GM23338 (cell line): ENCODE data around the gene ZSCAN5C. TPM values are rescaled to one million over a fixed set of nuclear protein-coding genes. Genes with fewer than 3 reads are reported as not detected.

Experiments
- ATAC-seq: fragments of 200-7000 bp; cut with Tn5 transposase; 3 replicates; pipeline ENCODE4 v1.9.1; 2020
- DNase-seq: peaks from one replicate; pipeline ENCODE4 v3.0.0-alpha.2; 2015; ENCODE audit warnings: low spot score
- H2AFZ ChIP-seq: fragments of 200-600 bp; sonication (generic); 2 replicates; pipeline ENCODE4 v1.8.0; 2016; ENCODE audit warnings: antibody characterized with exemption, mild to moderate bottlenecking, moderate library complexity
- H3F3A ChIP-seq: fragments of 200-600 bp; sonication (generic); replicated peaks from 2 replicates; pipeline ENCODE4 v1.8.0; 2017; ENCODE audit warnings: antibody characterized with exemption, mixed run types, low read depth
- H3K27ac ChIP-seq: fragments of 200-600 bp; sonication (generic); 2 replicates; pipeline ENCODE4 v1.6.1; 2016; ENCODE audit warnings: low read depth
- H3K27me3 ChIP-seq: fragments of 200-600 bp; sonication (generic); 2 replicates; pipeline ENCODE4 v1.8.0; 2016; ENCODE audit warnings: mild to moderate bottlenecking, mixed run types, moderate library complexity; ENCODE audit not compliant: insufficient read depth
- H3K36me3 ChIP-seq: fragments of 200-600 bp; sonication (generic); 2 replicates; pipeline ENCODE4 v1.8.0; 2016; ENCODE audit warnings: mild to moderate bottlenecking; ENCODE audit not compliant: insufficient read depth
- H3K4me1 ChIP-seq: fragments of 200-600 bp; sonication (generic); 2 replicates; pipeline ENCODE4 v1.8.0; 2016; ENCODE audit warnings: mild to moderate bottlenecking, moderate library complexity; ENCODE audit not compliant: insufficient read depth
- H3K4me2 ChIP-seq: fragments of 200-600 bp; sonication (generic); 2 replicates; pipeline ENCODE4 v1.7.1; 2017; ENCODE audit warnings: mixed run types
- H3K4me3 ChIP-seq: fragments of 200-600 bp; sonication (generic); 2 replicates; pipeline ENCODE4 v1.6.1; 2016; ENCODE audit warnings: mixed run types
- H3K79me2 ChIP-seq: fragments of 200-600 bp; sonication (generic); replicated peaks from 2 replicates; pipeline ENCODE4 v1.8.0; 2017; ENCODE audit warnings: mild to moderate bottlenecking; ENCODE audit not compliant: insufficient read depth
- H3K9me2 ChIP-seq: fragments of 200-600 bp; sonication (generic); 2 replicates; pipeline ENCODE4 v1.8.0; 2017; ENCODE audit not compliant: insufficient read depth
- H4K20me1 ChIP-seq: fragments of 200-600 bp; sonication (generic); replicated peaks from 2 replicates; pipeline ENCODE4 v1.8.0; 2017; ENCODE audit warnings: mild to moderate bottlenecking; ENCODE audit not compliant: insufficient read depth
- H3K27ac Mint-ChIP-seq: 2 replicates; pipeline ENCODE4 v1.8.0; 2020; ENCODE audit warnings: inconsistent platforms, mild to moderate bottlenecking, moderate library complexity, mixed read lengths
- H3K27me3 Mint-ChIP-seq: 3 replicates; pipeline ENCODE4 v1.8.0; 2022; ENCODE audit warnings: low read depth, mild to moderate bottlenecking, moderate library complexity, mixed read lengths, inconsistent platforms; ENCODE audit not compliant: insufficient read depth, poor library complexity
- H3K36me3 Mint-ChIP-seq: 3 replicates; pipeline ENCODE4 v1.8.0; 2021; ENCODE audit warnings: low read depth, mild to moderate bottlenecking, inconsistent platforms, moderate library complexity, mixed read lengths
- H3K4me1 Mint-ChIP-seq: 3 replicates; pipeline ENCODE4 v1.8.0; 2020; ENCODE audit warnings: mild to moderate bottlenecking, inconsistent platforms, mixed read lengths
- H3K4me3 Mint-ChIP-seq: 3 replicates; pipeline ENCODE4 v1.8.0; 2021; ENCODE audit warnings: moderate library complexity, mild to moderate bottlenecking, inconsistent platforms, mixed read lengths
- H3K9me3 Mint-ChIP-seq: 3 replicates; pipeline ENCODE4 v1.8.0; 2020; ENCODE audit warnings: moderate library complexity, mild to moderate bottlenecking, inconsistent platforms, mixed read lengths
- EZH2phosphoT487 ChIP-seq: fragments of 200-600 bp; sonication (generic); IDR thresholded peaks from one replicate; pipeline ENCODE4 v1.8.1; 2018; ENCODE audit warnings: antibody characterized with exemption; ENCODE audit not compliant: unreplicated experiment
- ZNF114 ChIP-seq: fragments of 250-450 bp; sonication (Bioruptor Pico); IDR thresholded peaks from 2 replicates; pipeline ENCODE4 v1.5.0; 2020; ENCODE audit warnings: mild to moderate bottlenecking, moderate library complexity
- polyA plus RNA-seq: library from polyadenylated mRNA; unstranded; fragments of >200 nt; fragmentation: Nextera tagmentation; extraction: Ambion mirVana; gene quantifications from 2 replicates; pipeline ENCODE4 v1.2.1, GENCODE V29; 2016
- total RNA-seq: library from RNA; depleted of rRNA; stranded (reverse); fragments of >200 nt; shearing (Covaris generic); gene quantifications from 2 replicates; pipeline ENCODE4 v1.2.3, GENCODE V29; 2014
- TF ChIP-seq, protein P1 (sequence below): fragments of 250-450 bp; sonication (Bioruptor Pico); IDR thresholded peaks from 2 replicates; pipeline ENCODE4 v1.5.0; 2020; ENCODE audit warnings: mild to moderate bottlenecking, moderate library complexity
- TF ChIP-seq, protein P2 (sequence below), 2 experiments: fragments of 200-600 bp in 1 of 2; sonication (generic) in 1 of 2; conservative IDR thresholded peaks; 2 replicates each; pipeline versions ENCODE4 v1.5.1 to v1.6.1; 2016 to 2017; ENCODE audit warnings: antibody characterized with exemption in 2 of 2, low read depth in 2 of 2, mild to moderate bottlenecking in 2 of 2, moderate library complexity in 1 of 2

ZSCAN5C gene
- total and polyA plus RNA-seq, 2 experiments from 2014 or later = not detected

DNA sequence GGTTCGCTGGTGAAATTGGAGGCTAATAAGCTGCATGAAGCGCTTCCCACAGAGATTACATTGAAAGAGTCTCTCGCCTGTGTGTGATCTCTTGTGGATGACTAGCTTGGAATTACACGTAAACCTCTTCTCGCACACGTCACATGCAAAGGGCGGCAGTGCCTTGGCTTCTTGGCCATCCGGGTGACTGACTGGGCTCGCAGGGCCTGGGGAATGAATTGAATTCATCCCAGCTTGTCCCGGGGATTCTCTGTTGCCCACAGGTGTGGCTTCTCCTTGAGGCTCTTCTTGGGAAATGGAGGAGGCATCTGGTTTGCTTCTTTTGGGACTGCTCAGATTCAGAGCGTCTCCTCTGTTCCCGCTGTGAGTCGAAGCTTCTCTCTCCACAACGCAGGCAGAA, 19.8 kb downstream of the ZSCAN5C start (continued):
- TF ChIP-seq, protein P1, sequence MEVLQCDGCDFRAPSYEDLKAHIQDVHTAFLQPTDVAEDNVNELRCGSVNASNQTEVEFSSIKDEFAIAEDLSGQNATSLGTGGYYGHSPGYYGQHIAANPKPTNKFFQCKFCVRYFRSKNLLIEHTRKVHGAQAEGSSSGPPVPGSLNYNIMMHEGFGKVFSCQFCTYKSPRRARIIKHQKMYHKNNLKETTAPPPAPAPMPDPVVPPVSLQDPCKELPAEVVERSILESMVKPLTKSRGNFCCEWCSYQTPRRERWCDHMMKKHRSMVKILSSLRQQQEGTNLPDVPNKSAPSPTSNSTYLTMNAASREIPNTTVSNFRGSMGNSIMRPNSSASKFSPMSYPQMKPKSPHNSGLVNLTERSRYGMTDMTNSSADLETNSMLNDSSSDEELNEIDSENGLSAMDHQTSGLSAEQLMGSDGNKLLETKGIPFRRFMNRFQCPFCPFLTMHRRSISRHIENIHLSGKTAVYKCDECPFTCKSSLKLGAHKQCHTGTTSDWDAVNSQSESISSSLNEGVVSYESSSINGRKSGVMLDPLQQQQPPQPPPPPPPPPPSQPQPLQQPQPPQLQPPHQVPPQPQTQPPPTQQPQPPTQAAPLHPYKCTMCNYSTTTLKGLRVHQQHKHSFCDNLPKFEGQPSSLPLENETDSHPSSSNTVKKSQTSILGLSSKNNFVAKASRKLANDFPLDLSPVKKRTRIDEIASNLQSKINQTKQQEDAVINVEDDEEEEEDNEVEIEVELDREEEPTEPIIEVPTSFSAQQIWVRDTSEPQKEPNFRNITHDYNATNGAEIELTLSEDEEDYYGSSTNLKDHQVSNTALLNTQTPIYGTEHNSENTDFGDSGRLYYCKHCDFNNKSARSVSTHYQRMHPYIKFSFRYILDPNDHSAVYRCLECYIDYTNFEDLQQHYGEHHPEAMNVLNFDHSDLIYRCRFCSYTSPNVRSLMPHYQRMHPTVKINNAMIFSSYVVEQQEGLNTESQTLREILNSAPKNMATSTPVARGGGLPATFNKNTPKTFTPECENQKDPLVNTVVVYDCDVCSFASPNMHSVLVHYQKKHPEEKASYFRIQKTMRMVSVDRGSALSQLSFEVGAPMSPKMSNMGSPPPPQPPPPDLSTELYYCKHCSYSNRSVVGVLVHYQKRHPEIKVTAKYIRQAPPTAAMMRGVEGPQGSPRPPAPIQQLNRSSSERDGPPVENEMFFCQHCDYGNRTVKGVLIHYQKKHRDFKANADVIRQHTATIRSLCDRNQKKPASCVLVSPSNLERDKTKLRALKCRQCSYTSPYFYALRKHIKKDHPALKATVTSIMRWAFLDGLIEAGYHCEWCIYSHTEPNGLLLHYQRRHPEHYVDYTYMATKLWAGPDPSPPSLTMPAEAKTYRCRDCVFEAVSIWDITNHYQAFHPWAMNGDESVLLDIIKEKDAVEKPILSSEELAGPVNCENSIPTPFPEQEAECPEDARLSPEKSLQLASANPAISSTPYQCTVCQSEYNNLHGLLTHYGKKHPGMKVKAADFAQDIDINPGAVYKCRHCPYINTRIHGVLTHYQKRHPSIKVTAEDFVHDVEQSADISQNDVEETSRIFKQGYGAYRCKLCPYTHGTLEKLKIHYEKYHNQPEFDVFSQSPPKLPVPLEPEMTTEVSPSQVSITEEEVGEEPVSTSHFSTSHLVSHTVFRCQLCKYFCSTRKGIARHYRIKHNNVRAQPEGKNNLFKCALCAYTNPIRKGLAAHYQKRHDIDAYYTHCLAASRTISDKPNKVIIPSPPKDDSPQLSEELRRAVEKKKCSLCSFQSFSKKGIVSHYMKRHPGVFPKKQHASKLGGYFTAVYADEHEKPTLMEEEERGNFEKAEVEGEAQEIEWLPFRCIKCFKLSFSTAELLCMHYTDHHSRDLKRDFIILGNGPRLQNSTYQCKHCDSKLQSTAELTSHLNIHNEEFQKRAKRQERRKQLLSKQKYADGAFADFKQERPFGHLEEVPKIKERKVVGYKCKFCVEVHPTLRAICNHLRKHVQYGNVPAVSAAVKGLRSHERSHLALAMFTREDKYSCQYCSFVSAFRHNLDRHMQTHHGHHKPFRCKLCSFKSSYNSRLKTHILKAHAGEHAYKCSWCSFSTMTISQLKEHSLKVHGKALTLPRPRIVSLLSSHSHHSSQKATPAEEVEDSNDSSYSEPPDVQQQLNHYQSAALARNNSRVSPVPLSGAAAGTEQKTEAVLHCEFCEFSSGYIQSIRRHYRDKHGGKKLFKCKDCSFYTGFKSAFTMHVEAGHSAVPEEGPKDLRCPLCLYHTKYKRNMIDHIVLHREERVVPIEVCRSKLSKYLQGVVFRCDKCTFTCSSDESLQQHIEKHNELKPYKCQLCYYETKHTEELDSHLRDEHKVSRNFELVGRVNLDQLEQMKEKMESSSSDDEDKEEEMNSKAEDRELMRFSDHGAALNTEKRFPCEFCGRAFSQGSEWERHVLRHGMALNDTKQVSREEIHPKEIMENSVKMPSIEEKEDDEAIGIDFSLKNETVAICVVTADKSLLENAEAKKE = no peak
- no peak for TF ChIP-seq EZH2phosphoT487

DNA sequence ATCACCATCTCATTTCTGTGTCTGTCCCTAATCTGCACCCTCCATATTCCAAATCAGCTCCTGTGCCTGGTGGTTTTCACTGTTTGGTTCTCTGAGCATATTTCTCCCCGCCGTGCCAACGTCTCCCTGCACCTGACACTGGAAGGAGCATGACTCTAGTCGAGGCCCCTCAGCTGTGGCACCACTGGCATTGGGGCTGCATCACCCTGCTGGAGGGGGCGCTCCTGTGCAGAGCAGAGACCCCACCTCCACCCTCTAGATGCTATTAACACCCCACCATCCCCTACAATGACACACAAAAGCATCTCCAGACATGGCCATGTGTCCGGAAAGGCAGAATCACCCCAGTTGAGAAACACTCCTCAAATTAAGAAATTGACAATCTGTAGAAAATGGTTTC, 20.8 kb downstream of the ZSCAN5C start:
- no peak overlapping the region for H3K27ac Mint-ChIP-seq
- no peaks in the 10 kb centered on the region for H3K9me3 Mint-ChIP-seq
- no peak for TF ChIP-seq ZNF114
- TF ChIP-seq, protein P2, sequence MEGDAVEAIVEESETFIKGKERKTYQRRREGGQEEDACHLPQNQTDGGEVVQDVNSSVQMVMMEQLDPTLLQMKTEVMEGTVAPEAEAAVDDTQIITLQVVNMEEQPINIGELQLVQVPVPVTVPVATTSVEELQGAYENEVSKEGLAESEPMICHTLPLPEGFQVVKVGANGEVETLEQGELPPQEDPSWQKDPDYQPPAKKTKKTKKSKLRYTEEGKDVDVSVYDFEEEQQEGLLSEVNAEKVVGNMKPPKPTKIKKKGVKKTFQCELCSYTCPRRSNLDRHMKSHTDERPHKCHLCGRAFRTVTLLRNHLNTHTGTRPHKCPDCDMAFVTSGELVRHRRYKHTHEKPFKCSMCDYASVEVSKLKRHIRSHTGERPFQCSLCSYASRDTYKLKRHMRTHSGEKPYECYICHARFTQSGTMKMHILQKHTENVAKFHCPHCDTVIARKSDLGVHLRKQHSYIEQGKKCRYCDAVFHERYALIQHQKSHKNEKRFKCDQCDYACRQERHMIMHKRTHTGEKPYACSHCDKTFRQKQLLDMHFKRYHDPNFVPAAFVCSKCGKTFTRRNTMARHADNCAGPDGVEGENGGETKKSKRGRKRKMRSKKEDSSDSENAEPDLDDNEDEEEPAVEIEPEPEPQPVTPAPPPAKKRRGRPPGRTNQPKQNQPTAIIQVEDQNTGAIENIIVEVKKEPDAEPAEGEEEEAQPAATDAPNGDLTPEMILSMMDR (conservative IDR thresholded peaks at IDR 0.05; ENCODE audit: low read depth in 2 of 2) = peak in 1 of 2 experiments; percentile 37; a peak in 2 of 4 replicates
- Histone ChIP-seq H3K27me3 (peaks cover 3% of the 10 kb centered on the region), H3K36me3 (no peaks in the 10 kb centered on the region), H3K79me2 (no peaks in the 10 kb centered on the region), H3K4me3 (no peak overlapping the region), H3K4me1 (no peaks in the 10 kb centered on the region), H3K9me2 (no peaks in the 10 kb centered on the region), H2AFZ (no peak overlapping the region), H4K20me1 (no peaks in the 10 kb centered on the region), H3F3A (0 out of 2 replicates have a peak, but pooled peaks cover 2% of the 10 kb centered on the region), H3K4me2 (no peak overlapping the region), H3K27ac (no peak overlapping the region)
- no peak overlapping the region for H3K4me3 Mint-ChIP-seq
- no peak for ATAC-seq
- H3K36me3 Mint-ChIP-seq = no peaks in the 10 kb centered on the region
- H3K4me1 Mint-ChIP-seq = peaks cover 2% of the 10 kb centered on the region; the same call in 2 of the 3 replicates
- no peak for DNase-seq
- H3K27me3 Mint-ChIP-seq = no peaks in the 10 kb centered on the region
